WTC11 (cell line): ENCODE measurements around the gene ZFHX3. TPM values are rescaled to one million over a fixed set of nuclear protein-coding genes. Genes with fewer than 3 reads are reported as not detected.

Experiments used
- ATAC-seq: fragments of 200-7000 bp; cut with Tn5 transposase; 2 replicates; pipeline ENCODE4 v1.10.0; 2021; ENCODE audit warnings: mild to moderate bottlenecking, moderate library complexity
- CTCF ChIA-PET: fragments of 300-600 bp; sonication (Branson Sonifier 250); formaldehyde crosslinking; loops from one replicate; lab custom pipeline; 2021; ENCODE audit warnings: antibody characterized with exemption; lab: Charles Lee
- POLR2A ChIA-PET: fragments of 350-600 bp; sonication (Branson Sonifier 250); formaldehyde crosslinking; loops from one replicate; lab custom pipeline; 2021; ENCODE audit warnings: antibody characterized with exemption; lab: Charles Lee
- DNase-seq: peaks from one replicate; pipeline ENCODE4 v3.0.0; 2021; ENCODE audit warnings: low spot score
- H3K27ac Mint-ChIP-seq: 2 replicates; pipeline ENCODE4 v1.8.0; 2021; ENCODE audit warnings: mixed read lengths
- H3K27me3 Mint-ChIP-seq: 2 replicates; pipeline ENCODE4 v1.8.0; 2021; ENCODE audit warnings: low read depth, mild to moderate bottlenecking, moderate library complexity, mixed read lengths
- H3K36me3 Mint-ChIP-seq: 2 replicates; pipeline ENCODE4 v1.8.0; 2021; ENCODE audit warnings: mixed read lengths
- H3K4me1 Mint-ChIP-seq: 2 replicates; pipeline ENCODE4 v1.8.0; 2022; ENCODE audit warnings: mixed read lengths
- H3K4me3 Mint-ChIP-seq: 2 replicates; pipeline ENCODE4 v1.8.0; 2021; ENCODE audit warnings: mild to moderate bottlenecking, moderate library complexity, mixed read lengths
- H3K9me3 Mint-ChIP-seq: 2 replicates; pipeline ENCODE4 v1.8.0; 2021; ENCODE audit warnings: mixed read lengths
- CDX4 ChIP-seq: fragments of 250-450 bp; sonication (Bioruptor Pico); IDR thresholded peaks from 2 replicates; pipeline ENCODE4 v1.9.0; 2021; ENCODE audit warnings: moderate library complexity, mild to moderate bottlenecking, inconsistent platforms, borderline replicate concordance
- ETV6 ChIP-seq: sonication (generic); formaldehyde crosslinking; IDR thresholded peaks from 2 replicates; pipeline ENCODE4 v1.8.1; 2022; ENCODE audit warnings: mild to moderate bottlenecking, missing genetic modification reagents
- FOXP1 ChIP-seq: sonication (generic); formaldehyde crosslinking; IDR thresholded peaks from 2 replicates; pipeline ENCODE4 v1.8.0; 2022; ENCODE audit warnings: missing genetic modification reagents, mild to moderate bottlenecking, moderate library complexity, borderline replicate concordance
- FOXP4 ChIP-seq: sonication (generic); formaldehyde crosslinking; IDR thresholded peaks from 2 replicates; pipeline ENCODE4 v1.8.0; 2022; ENCODE audit warnings: mild to moderate bottlenecking, missing genetic modification reagents
- GABPB1 ChIP-seq: sonication (generic); formaldehyde crosslinking; IDR thresholded peaks from 2 replicates; pipeline ENCODE4 v1.8.1; 2023; ENCODE audit warnings: mild to moderate bottlenecking, missing genetic modification reagents
- HMGXB4 ChIP-seq: sonication (generic); formaldehyde crosslinking; IDR thresholded peaks from 2 replicates; pipeline ENCODE4 v1.8.1; 2023; ENCODE audit warnings: mild to moderate bottlenecking, moderate library complexity, missing genetic modification reagents
- NR3C1 ChIP-seq: sonication (generic); formaldehyde crosslinking; conservative IDR thresholded peaks from 2 replicates; pipeline ENCODE4 v1.8.1; 2023; ENCODE audit warnings: low read depth, mild to moderate bottlenecking, missing genetic modification reagents
- PRRX2 ChIP-seq: fragments of 250-450 bp; sonication (Bioruptor Pico); IDR thresholded peaks from 2 replicates; pipeline ENCODE4 v1.8.0; 2021; ENCODE audit warnings: mild to moderate bottlenecking
- RELA ChIP-seq: sonication (generic); formaldehyde crosslinking; IDR thresholded peaks from 2 replicates; pipeline ENCODE4 v1.8.1; 2022; ENCODE audit warnings: missing genetic modification reagents, mild to moderate bottlenecking, borderline replicate concordance
- RORB ChIP-seq: fragments of 250-450 bp; sonication (Bioruptor Pico); IDR thresholded peaks from 2 replicates; pipeline ENCODE4 v1.9.0; 2021; ENCODE audit warnings: mild to moderate bottlenecking
- SP1 ChIP-seq: sonication (generic); formaldehyde crosslinking; conservative IDR thresholded peaks from 2 replicates; pipeline ENCODE4 v1.8.1; 2022; ENCODE audit warnings: missing genetic modification reagents
- ZBTB21 ChIP-seq: sonication (generic); formaldehyde crosslinking; IDR thresholded peaks from 2 replicates; pipeline ENCODE4 v1.8.1; 2023; ENCODE audit warnings: mild to moderate bottlenecking, missing genetic modification reagents, borderline replicate concordance
- ZNF423 ChIP-seq: fragments of 250-450 bp; sonication (Bioruptor Pico); IDR thresholded peaks from 2 replicates; pipeline ENCODE4 v2.1.2; 2022; ENCODE audit warnings: mild to moderate bottlenecking, moderate library complexity
- total RNA-seq: library from RNA; stranded (reverse); gene quantifications from 3 replicates; pipeline ENCODE4 v1.2.3, GENCODE V29; 2021
- TF ChIP-seq, protein P1 (sequence below): sonication (generic); formaldehyde crosslinking; IDR thresholded peaks from 2 replicates; pipeline ENCODE4 v1.8.0; 2023; ENCODE audit warnings: missing genetic modification reagents
- TF ChIP-seq, protein P2 (sequence below): fragments of 250-450 bp; sonication (Bioruptor Pico); IDR thresholded peaks from 2 replicates; pipeline ENCODE4 v1.9.0; 2021; ENCODE audit warnings: mild to moderate bottlenecking, borderline replicate concordance
- TF ChIP-seq, protein P3 (sequence below): sonication (generic); formaldehyde crosslinking; IDR thresholded peaks from 2 replicates; pipeline ENCODE4 v1.8.0; 2022; ENCODE audit warnings: missing genetic modification reagents

ZFHX3 gene
- total RNA-seq, 1 experiment from 2014 or later = 5.7 TPM

DNA sequence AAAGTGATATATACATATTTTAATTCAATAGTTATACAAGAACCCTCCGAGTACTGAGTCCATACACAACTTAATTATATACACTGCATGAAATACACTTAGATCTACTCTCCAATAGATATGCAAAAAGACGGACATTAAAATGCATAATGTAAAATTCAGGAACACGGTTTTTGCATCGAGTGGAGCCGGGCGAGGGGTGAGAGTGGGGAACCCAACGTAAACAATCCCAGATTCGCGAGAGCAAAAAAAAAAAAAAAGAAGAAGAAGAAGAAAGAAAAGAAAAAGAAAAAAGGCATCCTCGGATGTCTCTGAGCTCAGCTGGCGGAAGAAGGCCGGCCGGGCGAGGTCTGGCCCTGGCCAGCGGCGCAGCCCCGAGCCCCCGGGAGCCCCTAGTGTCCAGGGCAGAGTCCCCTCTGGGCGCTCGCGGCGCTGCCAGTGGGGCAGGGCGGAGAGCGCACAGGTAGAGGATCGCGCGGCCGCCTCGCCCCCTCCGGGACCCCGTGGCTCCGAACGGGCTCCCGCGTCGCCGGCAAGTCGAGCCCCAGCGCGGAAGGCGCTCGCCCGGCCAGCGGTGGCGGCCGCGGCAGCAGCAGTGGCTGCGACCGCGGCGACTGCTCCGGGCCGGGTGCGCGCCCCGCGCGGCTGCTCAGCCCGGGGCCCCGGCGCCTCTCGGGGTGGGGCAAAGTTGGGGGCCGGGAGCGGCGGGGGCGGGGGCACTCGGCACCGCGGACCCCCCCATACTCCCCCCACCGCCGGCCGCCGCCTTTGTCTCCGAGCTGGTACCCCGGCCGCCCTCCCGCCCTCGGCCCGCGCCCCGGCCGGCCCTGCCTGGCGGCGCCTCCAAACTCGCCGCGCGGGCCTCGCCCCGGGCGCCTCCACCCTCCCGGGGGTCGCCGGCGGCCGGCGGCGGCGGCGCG is 9.6 kb upstream of the ZFHX3 start:
- Mint-ChIP-seq H3K4me3 (peak overlapping the region; percentile 85), H3K9me3 (no peaks in the 10 kb centered on the region), H3K27ac (no peak overlapping the region), H3K4me1 (peaks cover 37% of the 10 kb centered on the region), H3K27me3 (peaks cover 37% of the 10 kb centered on the region), H3K36me3 (no peaks in the 10 kb centered on the region)
- ATAC-seq = peak; percentile 14
- no peak for TF ChIP-seq FOXP1
- 0 out of 2 replicates have a peak, but pooled peaks have one; percentile 35 for TF ChIP-seq ZNF423 (CRISPR knock-in tag)
- CTCF ChIA-PET = interaction anchor here (0.6 to 2.3 kb wide), 2 partner anchors 14 to 225 kb away, joined by 3 to 10 read pairs; no protein-coding TSS in a partner anchor
- DNase-seq = peak; percentile 42
- POLR2A ChIA-PET = no interaction called here

DNA sequence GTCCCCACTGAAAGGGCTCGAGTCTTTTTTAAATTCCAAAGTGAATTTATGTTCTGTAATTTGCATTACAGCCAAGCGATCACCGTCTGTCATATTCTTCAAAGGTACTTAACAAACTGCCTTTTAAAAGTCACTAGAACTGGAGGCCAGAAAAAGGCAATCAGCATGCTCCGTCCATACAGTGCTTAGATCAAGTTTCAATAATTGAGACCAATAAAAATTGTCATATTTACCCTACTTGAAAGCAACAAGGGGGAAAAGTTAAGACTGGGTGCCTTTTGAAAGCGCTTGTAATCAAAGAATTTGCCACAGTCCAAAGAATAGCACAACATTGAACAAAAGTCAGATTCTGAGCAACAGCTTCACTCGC is 9.0 kb upstream of the ZFHX3 start:
- DNase-seq (no peak), ATAC-seq (no peak)
- Mint-ChIP-seq H3K36me3 (no peaks in the 10 kb centered on the region), H3K4me3 (peak overlapping the region; percentile 85), H3K27me3 (peaks cover 31% of the 10 kb centered on the region), H3K9me3 (no peaks in the 10 kb centered on the region), H3K27ac (no peak overlapping the region), H3K4me1 (peaks cover 30% of the 10 kb centered on the region)
- CTCF ChIA-PET = no interaction called here
- POLR2A ChIA-PET = no interaction called here
- no peak for TF ChIP-seq ZNF423 (CRISPR knock-in tag)
- no peak for TF ChIP-seq GABPB1 (CRISPR knock-in tag)
- no peak for TF ChIP-seq FOXP4 (CRISPR knock-in tag)
- TF ChIP-seq, protein P1, sequence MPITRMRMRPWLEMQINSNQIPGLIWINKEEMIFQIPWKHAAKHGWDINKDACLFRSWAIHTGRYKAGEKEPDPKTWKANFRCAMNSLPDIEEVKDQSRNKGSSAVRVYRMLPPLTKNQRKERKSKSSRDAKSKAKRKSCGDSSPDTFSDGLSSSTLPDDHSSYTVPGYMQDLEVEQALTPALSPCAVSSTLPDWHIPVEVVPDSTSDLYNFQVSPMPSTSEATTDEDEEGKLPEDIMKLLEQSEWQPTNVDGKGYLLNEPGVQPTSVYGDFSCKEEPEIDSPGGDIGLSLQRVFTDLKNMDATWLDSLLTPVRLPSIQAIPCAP (CRISPR knock-in tag) = no peak
- TF ChIP-seq ETV6 (CRISPR knock-in tag) = no peak

GRCh38 chr16:73056448-73056847 is 8.5 kb upstream of the ZFHX3 start:
- no peak for ATAC-seq
- H3K9me3 Mint-ChIP-seq = no peaks in the 10 kb centered on the region
- no peak for DNase-seq
- peaks cover 26% of the 10 kb centered on the region for H3K27me3 Mint-ChIP-seq
- no peaks in the 10 kb centered on the region for H3K36me3 Mint-ChIP-seq
- CTCF ChIA-PET = no interaction called here
- POLR2A ChIA-PET = no interaction called here
- no peak overlapping the region for H3K27ac Mint-ChIP-seq
- H3K4me1 Mint-ChIP-seq = peaks cover 26% of the 10 kb centered on the region
- H3K4me3 Mint-ChIP-seq = peak overlapping the region; percentile 85
- TF ChIP-seq HMGXB4 (CRISPR knock-in tag) (no peak), NR3C1 (no peak), SP1 (CRISPR knock-in tag) (no peak), PRRX2 (CRISPR knock-in tag) (no peak), RELA (CRISPR knock-in tag) (no peak), CDX4 (CRISPR knock-in tag) (no peak), ZBTB21 (no peak), RORB (CRISPR knock-in tag) (no peak)
- TF ChIP-seq, protein P2, sequence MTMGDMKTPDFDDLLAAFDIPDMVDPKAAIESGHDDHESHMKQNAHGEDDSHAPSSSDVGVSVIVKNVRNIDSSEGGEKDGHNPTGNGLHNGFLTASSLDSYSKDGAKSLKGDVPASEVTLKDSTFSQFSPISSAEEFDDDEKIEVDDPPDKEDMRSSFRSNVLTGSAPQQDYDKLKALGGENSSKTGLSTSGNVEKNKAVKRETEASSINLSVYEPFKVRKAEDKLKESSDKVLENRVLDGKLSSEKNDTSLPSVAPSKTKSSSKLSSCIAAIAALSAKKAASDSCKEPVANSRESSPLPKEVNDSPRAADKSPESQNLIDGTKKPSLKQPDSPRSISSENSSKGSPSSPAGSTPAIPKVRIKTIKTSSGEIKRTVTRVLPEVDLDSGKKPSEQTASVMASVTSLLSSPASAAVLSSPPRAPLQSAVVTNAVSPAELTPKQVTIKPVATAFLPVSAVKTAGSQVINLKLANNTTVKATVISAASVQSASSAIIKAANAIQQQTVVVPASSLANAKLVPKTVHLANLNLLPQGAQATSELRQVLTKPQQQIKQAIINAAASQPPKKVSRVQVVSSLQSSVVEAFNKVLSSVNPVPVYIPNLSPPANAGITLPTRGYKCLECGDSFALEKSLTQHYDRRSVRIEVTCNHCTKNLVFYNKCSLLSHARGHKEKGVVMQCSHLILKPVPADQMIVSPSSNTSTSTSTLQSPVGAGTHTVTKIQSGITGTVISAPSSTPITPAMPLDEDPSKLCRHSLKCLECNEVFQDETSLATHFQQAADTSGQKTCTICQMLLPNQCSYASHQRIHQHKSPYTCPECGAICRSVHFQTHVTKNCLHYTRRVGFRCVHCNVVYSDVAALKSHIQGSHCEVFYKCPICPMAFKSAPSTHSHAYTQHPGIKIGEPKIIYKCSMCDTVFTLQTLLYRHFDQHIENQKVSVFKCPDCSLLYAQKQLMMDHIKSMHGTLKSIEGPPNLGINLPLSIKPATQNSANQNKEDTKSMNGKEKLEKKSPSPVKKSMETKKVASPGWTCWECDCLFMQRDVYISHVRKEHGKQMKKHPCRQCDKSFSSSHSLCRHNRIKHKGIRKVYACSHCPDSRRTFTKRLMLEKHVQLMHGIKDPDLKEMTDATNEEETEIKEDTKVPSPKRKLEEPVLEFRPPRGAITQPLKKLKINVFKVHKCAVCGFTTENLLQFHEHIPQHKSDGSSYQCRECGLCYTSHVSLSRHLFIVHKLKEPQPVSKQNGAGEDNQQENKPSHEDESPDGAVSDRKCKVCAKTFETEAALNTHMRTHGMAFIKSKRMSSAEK = no peak
- TF ChIP-seq, protein P3, sequence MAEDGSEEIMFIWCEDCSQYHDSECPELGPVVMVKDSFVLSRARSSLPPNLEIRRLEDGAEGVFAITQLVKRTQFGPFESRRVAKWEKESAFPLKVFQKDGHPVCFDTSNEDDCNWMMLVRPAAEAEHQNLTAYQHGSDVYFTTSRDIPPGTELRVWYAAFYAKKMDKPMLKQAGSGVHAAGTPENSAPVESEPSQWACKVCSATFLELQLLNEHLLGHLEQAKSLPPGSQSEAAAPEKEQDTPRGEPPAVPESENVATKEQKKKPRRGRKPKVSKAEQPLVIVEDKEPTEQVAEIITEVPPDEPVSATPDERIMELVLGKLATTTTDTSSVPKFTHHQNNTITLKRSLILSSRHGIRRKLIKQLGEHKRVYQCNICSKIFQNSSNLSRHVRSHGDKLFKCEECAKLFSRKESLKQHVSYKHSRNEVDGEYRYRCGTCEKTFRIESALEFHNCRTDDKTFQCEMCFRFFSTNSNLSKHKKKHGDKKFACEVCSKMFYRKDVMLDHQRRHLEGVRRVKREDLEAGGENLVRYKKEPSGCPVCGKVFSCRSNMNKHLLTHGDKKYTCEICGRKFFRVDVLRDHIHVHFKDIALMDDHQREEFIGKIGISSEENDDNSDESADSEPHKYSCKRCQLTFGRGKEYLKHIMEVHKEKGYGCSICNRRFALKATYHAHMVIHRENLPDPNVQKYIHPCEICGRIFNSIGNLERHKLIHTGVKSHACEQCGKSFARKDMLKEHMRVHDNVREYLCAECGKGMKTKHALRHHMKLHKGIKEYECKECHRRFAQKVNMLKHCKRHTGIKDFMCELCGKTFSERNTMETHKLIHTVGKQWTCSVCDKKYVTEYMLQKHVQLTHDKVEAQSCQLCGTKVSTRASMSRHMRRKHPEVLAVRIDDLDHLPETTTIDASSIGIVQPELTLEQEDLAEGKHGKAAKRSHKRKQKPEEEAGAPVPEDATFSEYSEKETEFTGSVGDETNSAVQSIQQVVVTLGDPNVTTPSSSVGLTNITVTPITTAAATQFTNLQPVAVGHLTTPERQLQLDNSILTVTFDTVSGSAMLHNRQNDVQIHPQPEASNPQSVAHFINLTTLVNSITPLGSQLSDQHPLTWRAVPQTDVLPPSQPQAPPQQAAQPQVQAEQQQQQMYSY (CRISPR knock-in tag) = no peak
- TF ChIP-seq, protein P1 (CRISPR knock-in tag) = no peak
